SK-N-SH (cell line): ENCODE measurements around the gene RABGAP1L. TPM values are rescaled to one million over a fixed set of nuclear protein-coding genes. Genes with fewer than 3 reads are reported as not detected.

Experiments
- CTCF ChIA-PET: fragments of 300-600, 350-600 bp; formaldehyde crosslinking; extraction: SDS; loops from one replicate; lab custom pipeline; 2021; lab: Yijun Ruan, JAX
- POLR2A ChIA-PET: fragments of 350-600 bp; sonication (Branson Sonifier 250); formaldehyde crosslinking; extraction: SDS; loops from one replicate; lab custom pipeline; 2020; ENCODE audit warnings: antibody characterized with exemption, inconsistent platforms; lab: Yijun Ruan, JAX
- DNase-seq: peaks from one replicate; pipeline ENCODE4 v3.0.0; 2012
- H2AFZ ChIP-seq: fragments of 200-600 bp; sonication (generic); 2 replicates; pipeline ENCODE4 v1.8.1; 2016; ENCODE audit warnings: antibody characterized with exemption, mild to moderate bottlenecking, low read depth
- H3F3A ChIP-seq: fragments of 200-600 bp; sonication (generic); replicated peaks from 2 replicates; pipeline ENCODE3; 2016; ENCODE audit warnings: antibody characterized with exemption, mild to moderate bottlenecking; ENCODE audit not compliant: insufficient read depth
- H3K27ac ChIP-seq, 2 experiments: fragments of 200-500 bp in 1 of 2; fragments of 200-600 bp in 1 of 2; sonication (Bioruptor generic) in 1 of 2; sonication (generic), shearing (Covaris generic) in 1 of 2; 2 replicates each; pipeline versions ENCODE4 v1.5.1 to v1.6.1; 2014 to 2016; ENCODE audit warnings: low read depth in 2 of 2, inconsistent platforms in 1 of 2, low read length in 1 of 2, mild to moderate bottlenecking in 1 of 2, mixed read lengths in 1 of 2
- H3K27me3 ChIP-seq: fragments of 200-600 bp; sonication (generic), shearing (Covaris generic); 2 replicates; pipeline ENCODE4 v1.6.1; 2016; ENCODE audit warnings: mixed run types; ENCODE audit not compliant: insufficient read depth
- H3K36me3 ChIP-seq, 2 experiments: fragments of 200-500 bp in 1 of 2; fragments of 200-600 bp in 1 of 2; sonication (Bioruptor generic) in 1 of 2; sonication (generic) in 1 of 2; replicated peaks in 1 of 2; 2 replicates each; pipeline versions ENCODE3 to v1.5.1; 2014 to 2016; ENCODE audit warnings: low read length in 1 of 2, mild to moderate bottlenecking in 1 of 2; ENCODE audit not compliant: insufficient read depth in 2 of 2, control insufficient read depth in 1 of 2
- H3K4me1 ChIP-seq, 2 experiments: fragments of 200-500 bp in 1 of 2; fragments of 200-600 bp in 1 of 2; sonication (Bioruptor generic) in 1 of 2; sonication (generic), shearing (Covaris generic) in 1 of 2; 2 replicates each; pipeline versions ENCODE4 v1.5.1 to v1.6.1; 2014 to 2016; ENCODE audit warnings: low read depth in 1 of 2, low read length in 1 of 2, mixed run types in 1 of 2; ENCODE audit not compliant: insufficient read depth in 2 of 2, control insufficient read depth in 1 of 2
- H3K4me2 ChIP-seq: fragments of 200-600 bp; sonication (generic), shearing (Covaris generic); 2 replicates; pipeline ENCODE4 v1.6.1; 2017; ENCODE audit warnings: mixed run types
- H3K4me3 ChIP-seq, 2 experiments: fragments of 200-500 bp in 1 of 2; fragments of 200-600 bp in 1 of 2; sonication (Bioruptor generic) in 1 of 2; sonication (generic), shearing (Covaris generic) in 1 of 2; 2 replicates each; pipeline versions ENCODE4 v1.5.1 to v1.8.1; 2014 to 2016; ENCODE audit warnings: low read depth in 2 of 2, inconsistent platforms in 1 of 2, low read length in 1 of 2, mild to moderate bottlenecking in 1 of 2, mixed read lengths in 1 of 2, moderate library complexity in 1 of 2
- H3K79me2 ChIP-seq: fragments of 200-600 bp; sonication (generic); 2 replicates; pipeline ENCODE4 v1.8.1; 2017; ENCODE audit warnings: mild to moderate bottlenecking; ENCODE audit not compliant: insufficient read depth
- H3K9ac ChIP-seq: fragments of 200-600 bp; sonication (generic); 2 replicates; pipeline ENCODE4 v1.6.1; 2017; ENCODE audit warnings: mixed run types
- H3K9me2 ChIP-seq: fragments of 200-600 bp; sonication (generic); 2 replicates; pipeline ENCODE4 v1.6.1; 2017; ENCODE audit warnings: mixed run types
- H3K9me3 ChIP-seq: fragments of 200-600 bp; sonication (generic); 2 replicates; pipeline ENCODE4 v1.6.1; 2017; ENCODE audit warnings: mixed run types, mild to moderate bottlenecking, moderate library complexity
- H4K20me1 ChIP-seq: fragments of 200-600 bp; sonication (generic); 2 replicates; pipeline ENCODE4 v1.6.1; 2017; ENCODE audit warnings: mild to moderate bottlenecking, mixed run types; ENCODE audit not compliant: insufficient read depth
- CHD2 ChIP-seq: fragments of 150-350 bp; IDR thresholded peaks from 2 replicates; pipeline ENCODE4 v1.6.1; 2018; ENCODE audit warnings: low read length; ENCODE audit not compliant: partially characterized antibody
- ELF1 ChIP-seq: IDR thresholded peaks from 2 replicates; pipeline ENCODE4 v1.4.0; 2012
- EP300 ChIP-seq, 2 experiments: IDR thresholded peaks; 2 replicates each; pipeline versions ENCODE4 v1.4.0 to v1.6.1; 2012; ENCODE audit warnings: borderline replicate concordance in 1 of 2, low read depth in 1 of 2, low read length in 1 of 2
- FOSL2 ChIP-seq: IDR thresholded peaks from 2 replicates; pipeline ENCODE4 v1.4.0; 2012; ENCODE audit warnings: low read depth, mild to moderate bottlenecking, moderate library complexity, borderline replicate concordance
- FOXM1 ChIP-seq: IDR thresholded peaks from 2 replicates; pipeline ENCODE4 v1.4.0; 2012; ENCODE audit warnings: low read depth, mild to moderate bottlenecking
- MEF2A ChIP-seq: IDR thresholded peaks from 2 replicates; pipeline ENCODE4 v1.4.0; 2012; ENCODE audit warnings: low read depth, borderline replicate concordance
- MXI1 ChIP-seq: IDR thresholded peaks from 2 replicates; pipeline ENCODE4 v1.6.1; 2012; ENCODE audit warnings: mild to moderate bottlenecking, low read depth, low read length, improper control_type of control experiment
- NRF1 ChIP-seq: IDR thresholded peaks from 2 replicates; pipeline ENCODE4 v1.6.1; 2012; ENCODE audit warnings: low read depth, mild to moderate bottlenecking, low read length
- POLR2AphosphoS5 ChIP-seq: IDR thresholded peaks from 2 replicates; pipeline ENCODE4 v1.6.1; 2012; ENCODE audit warnings: low read depth, low read length
- RCOR1 ChIP-seq: fragments of 150-350 bp; IDR thresholded peaks from 2 replicates; pipeline ENCODE4 v1.6.1; 2017; ENCODE audit warnings: antibody characterized with exemption, low read length
- RFX5 ChIP-seq: IDR thresholded peaks from 2 replicates; pipeline ENCODE4 v1.6.1; 2012; ENCODE audit warnings: mild to moderate bottlenecking, improper control_type of control experiment, low read length
- SIN3A ChIP-seq: IDR thresholded peaks from 2 replicates; pipeline ENCODE4 v1.6.1; 2012; ENCODE audit warnings: low read depth, mild to moderate bottlenecking, low read length, moderate library complexity, borderline replicate concordance
- SMC3 ChIP-seq: IDR thresholded peaks from 2 replicates; pipeline ENCODE4 v1.6.1; 2012; ENCODE audit warnings: low read depth, low read length, improper control_type of control experiment
- TAF1 ChIP-seq: IDR thresholded peaks from 2 replicates; pipeline ENCODE4 v1.6.1; 2012; ENCODE audit warnings: low read depth, mild to moderate bottlenecking, low read length, moderate library complexity, borderline replicate concordance
- USF2 ChIP-seq: fragments of 150-350 bp; IDR thresholded peaks from 2 replicates; pipeline ENCODE4 v1.6.1; 2017; ENCODE audit warnings: antibody characterized with exemption, low read length, low read depth, borderline replicate concordance
- YY1 ChIP-seq: IDR thresholded peaks from 2 replicates; pipeline ENCODE4 v1.4.0; 2012; ENCODE audit warnings: low read depth, mild to moderate bottlenecking
- ZBTB33 ChIP-seq: IDR thresholded peaks from 2 replicates; pipeline ENCODE4 v1.4.0; 2012; ENCODE audit warnings: low read depth, borderline replicate concordance
- WGBS: methylation state at CpG from one replicate; pipeline ENCODE4 v1.1.6; 2017; ENCODE audit warnings: low lambda C conversion rate; 5-methylcytosine and 5-hydroxymethylcytosine counted together
- polyA plus RNA-seq, 3 experiments: library from polyadenylated mRNA; depleted of rRNA; stranded (reverse); fragments of >200 nt; gene quantifications; 2 replicates each; pipeline ENCODE4 v1.2.3, GENCODE V29; 2012
- TF ChIP-seq, protein P1 (sequence below): IDR thresholded peaks from 2 replicates; pipeline ENCODE4; 2012
- TF ChIP-seq, protein P2 (sequence below): fragments of 150-350 bp; IDR thresholded peaks from 2 replicates; pipeline ENCODE4 v1.6.1; 2016; ENCODE audit warnings: mild to moderate bottlenecking, low read depth, low read length

Gene RABGAP1L
- polyA plus RNA-seq, 1 of the 3 experiments (the other 2 are of a cell fraction): 7.2 TPM

DNA sequence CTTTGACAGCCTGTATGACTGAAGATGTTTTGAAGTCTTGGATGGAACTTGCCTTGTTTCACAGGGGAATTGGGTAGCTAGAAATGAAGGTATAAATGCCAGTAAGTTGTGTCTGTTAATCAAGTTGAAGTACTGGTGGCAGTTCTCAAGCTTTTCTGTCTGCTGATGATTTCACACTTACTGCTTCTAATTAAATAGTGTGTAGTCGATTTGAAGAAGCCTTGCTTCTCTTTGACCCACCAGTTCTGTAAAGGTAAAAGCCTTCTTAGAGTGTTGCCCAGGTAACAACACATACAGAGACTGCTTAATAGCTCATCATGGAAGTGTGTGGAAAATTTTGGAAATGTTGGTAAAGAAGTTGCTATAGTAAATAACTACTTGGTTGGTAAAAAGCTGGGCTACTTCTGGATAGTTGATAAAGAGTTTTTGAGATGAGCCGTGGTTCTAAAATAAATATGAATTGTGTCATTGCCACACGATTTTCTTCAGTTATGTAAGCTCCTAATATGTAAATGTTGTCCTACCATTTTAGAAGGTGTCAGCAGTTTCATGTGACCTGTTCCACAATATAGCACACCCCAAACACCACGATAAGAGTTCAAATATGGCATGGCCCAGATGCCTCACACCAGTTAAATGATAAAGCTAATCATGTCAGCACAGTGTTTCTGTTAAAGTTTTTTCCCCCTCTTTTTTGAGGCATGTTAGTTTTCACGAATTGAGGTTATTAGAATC is 7.4 kb downstream of the RABGAP1L start:
- TF ChIP-seq CHD2 (no peak), YY1 (no peak), SMC3 (no peak)
- 75% methylated on average over 5 of the region's 5 CpGs for WGBS
- no peak overlapping the region for H3K4me3 ChIP-seq
- no peak overlapping the region for H3K4me2 ChIP-seq
- H3K9me3 ChIP-seq: no peaks in the 10 kb centered on the region
- no peaks in the 10 kb centered on the region for H3K27me3 ChIP-seq
- no peaks in the 10 kb centered on the region for H3F3A ChIP-seq
- H3K9me2 ChIP-seq: no peaks in the 10 kb centered on the region
- H3K36me3 ChIP-seq: no peaks in the 10 kb centered on the region
- no peak overlapping the region for H3K9ac ChIP-seq
- no peaks in the 10 kb centered on the region for H4K20me1 ChIP-seq
- no peaks in the 10 kb centered on the region; a peak in 1 of 4 replicates for H3K4me1 ChIP-seq
- H3K27ac ChIP-seq: no peak overlapping the region
- DNase-seq: no peak
- CTCF ChIA-PET: no interaction called here
- peaks cover 28% of the 10 kb centered on the region for H3K79me2 ChIP-seq
- POLR2A ChIA-PET: no interaction called here
- no peak overlapping the region for H2AFZ ChIP-seq

- Histone ChIP-seq H3K79me2 (peaks cover 27% of the 10 kb centered on the region), H3K4me2 (no peak overlapping the region), H3K27ac (no peak overlapping the region), H3K4me1 (no peaks in the 10 kb centered on the region; a peak in 1 of 4 replicates), H4K20me1 (no peaks in the 10 kb centered on the region), H3K27me3 (no peaks in the 10 kb centered on the region), H3K4me3 (no peak overlapping the region), H3K36me3 (no peaks in the 10 kb centered on the region), H3K9me3 (no peaks in the 10 kb centered on the region), H3K9ac (no peak overlapping the region), H2AFZ (no peak overlapping the region), H3K9me2 (no peaks in the 10 kb centered on the region), H3F3A (no peaks in the 10 kb centered on the region)
- ChIA-PET CTCF (no interaction called here), POLR2A (no interaction called here)
- TF ChIP-seq USF2 (no peak), ZBTB33 (no peak), EP300 (IDR thresholded peaks at IDR 0.05; ENCODE audit: borderline replicate concordance in 1 of 2, low read depth in 1 of 2, low read length in 1 of 2) (no peak), NRF1 (no peak), POLR2AphosphoS5 (no peak), FOSL2 (no peak), FOXM1 (no peak), SIN3A (no peak), TAF1 (no peak), ELF1 (no peak), MEF2A (no peak), YY1 (no peak), RFX5 (no peak), RCOR1 (no peak), MXI1 (no peak)
- TF ChIP-seq, protein P1, sequence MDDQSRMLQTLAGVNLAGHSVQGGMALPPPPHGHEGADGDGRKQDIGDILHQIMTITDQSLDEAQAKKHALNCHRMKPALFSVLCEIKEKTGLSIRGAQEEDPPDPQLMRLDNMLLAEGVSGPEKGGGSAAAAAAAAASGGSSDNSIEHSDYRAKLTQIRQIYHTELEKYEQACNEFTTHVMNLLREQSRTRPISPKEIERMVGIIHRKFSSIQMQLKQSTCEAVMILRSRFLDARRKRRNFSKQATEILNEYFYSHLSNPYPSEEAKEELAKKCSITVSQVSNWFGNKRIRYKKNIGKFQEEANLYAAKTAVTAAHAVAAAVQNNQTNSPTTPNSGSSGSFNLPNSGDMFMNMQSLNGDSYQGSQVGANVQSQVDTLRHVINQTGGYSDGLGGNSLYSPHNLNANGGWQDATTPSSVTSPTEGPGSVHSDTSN: no peak
- TF ChIP-seq, protein P2, sequence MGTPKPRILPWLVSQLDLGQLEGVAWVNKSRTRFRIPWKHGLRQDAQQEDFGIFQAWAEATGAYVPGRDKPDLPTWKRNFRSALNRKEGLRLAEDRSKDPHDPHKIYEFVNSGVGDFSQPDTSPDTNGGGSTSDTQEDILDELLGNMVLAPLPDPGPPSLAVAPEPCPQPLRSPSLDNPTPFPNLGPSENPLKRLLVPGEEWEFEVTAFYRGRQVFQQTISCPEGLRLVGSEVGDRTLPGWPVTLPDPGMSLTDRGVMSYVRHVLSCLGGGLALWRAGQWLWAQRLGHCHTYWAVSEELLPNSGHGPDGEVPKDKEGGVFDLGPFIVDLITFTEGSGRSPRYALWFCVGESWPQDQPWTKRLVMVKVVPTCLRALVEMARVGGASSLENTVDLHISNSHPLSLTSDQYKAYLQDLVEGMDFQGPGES: no peak
- 96% methylated on average over 2 of the region's 2 CpGs for WGBS
- no peak for DNase-seq
Observed at GRCh38 chr1:174167265-174167803, 8.0 kb downstream of the RABGAP1L start.
